Mononuclear cell (primary cell): ENCODE results near the gene IL17C. TPM values are rescaled to one million over a fixed set of nuclear protein-coding genes. Genes with fewer than 3 reads are reported as not detected.
"Not testable (repeated sequence)": the region's sequence is repeated elsewhere in the genome, so short reads cannot be mapped to it uniquely, and the experiment has no call there.

Experiments
- H3K27me3 ChIP-seq: 2 replicates; pipeline ENCODE4 v1.6.0; 2011; ENCODE audit warnings: low read length, control low read depth; ENCODE audit not compliant: insufficient read depth
- H3K4me1 ChIP-seq: 2 replicates; pipeline ENCODE4 v1.5.1; 2011; ENCODE audit warnings: mild to moderate bottlenecking, low read length, control low read depth; ENCODE audit not compliant: insufficient read depth
- H3K4me3 ChIP-seq: 2 replicates; pipeline ENCODE4 v1.5.1; 2011; ENCODE audit warnings: mild to moderate bottlenecking, low read length, moderate library complexity
- H3K9me3 ChIP-seq: 2 replicates; pipeline ENCODE4 v1.5.1; 2011; ENCODE audit warnings: low read depth, mild to moderate bottlenecking, control low read depth, low read length
- total RNA-seq: library from RNA; depleted of rRNA; stranded (reverse); fragments of >200 nt; gene quantifications from one replicate; pipeline ENCODE4 v1.2.3, GENCODE V29; 2012

The IL17C gene
- total RNA-seq, 1 donor, result 0.21 TPM

GRCh38 chr16:88669493-88669892 is 31.1 kb downstream of the IL17C start:
- not testable (repeated sequence) for H3K4me1 ChIP-seq, H3K4me3 ChIP-seq, H3K9me3 ChIP-seq, H3K27me3 ChIP-seq

- no peaks in the 10 kb centered on the region for H3K4me1 ChIP-seq
- H3K9me3 ChIP-seq, result no peaks in the 10 kb centered on the region
- H3K4me3 ChIP-seq, result no peak overlapping the region
- H3K27me3 ChIP-seq, result no peaks in the 10 kb centered on the region
Observed at GRCh38 chr16:88669980-88670379, 31.6 kb downstream of the IL17C start.

GRCh38 chr16:88671806-88672205 is 33.4 kb downstream of the IL17C start:
- Histone ChIP-seq H3K9me3 (no peaks in the 10 kb centered on the region), H3K27me3 (no peaks in the 10 kb centered on the region), H3K4me3 (no peak overlapping the region), H3K4me1 (no peaks in the 10 kb centered on the region)

- no peaks in the 10 kb centered on the region for H3K4me1 ChIP-seq
- no peaks in the 10 kb centered on the region for H3K9me3 ChIP-seq
- no peaks in the 10 kb centered on the region for H3K27me3 ChIP-seq
- H3K4me3 ChIP-seq, result no peak overlapping the region
Observed at GRCh38 chr16:88672776-88673175, 34.4 kb downstream of the IL17C start.

GRCh38 chr16:88673716-88674379 is 35.5 kb downstream of the IL17C start:
- Histone ChIP-seq H3K4me3 (no peak overlapping the region), H3K27me3 (no peaks in the 10 kb centered on the region)

GRCh38 chr16:88676502-88677242 is 38.3 kb downstream of the IL17C start:
- Histone ChIP-seq H3K4me1 (peaks cover 19% of the 10 kb centered on the region), H3K27me3 (no peaks in the 10 kb centered on the region), H3K4me3 (no peak overlapping the region), H3K9me3 (no peaks in the 10 kb centered on the region)

More at GRCh38 chr16:88673716-88674379, 35.5 kb downstream of the IL17C start:
- Histone ChIP-seq H3K9me3 (no peaks in the 10 kb centered on the region), H3K4me1 (no peaks in the 10 kb centered on the region)

- Histone ChIP-seq H3K27me3 (no peaks in the 10 kb centered on the region), H3K4me1 (peaks cover 30% of the 10 kb centered on the region), H3K9me3 (no peaks in the 10 kb centered on the region), H3K4me3 (no peak overlapping the region)
Observed at GRCh38 chr16:88677721-88678120, 39.3 kb downstream of the IL17C start.

- no peak overlapping the region for H3K4me3 ChIP-seq
- H3K4me1 ChIP-seq, result peaks cover 34% of the 10 kb centered on the region
- no peaks in the 10 kb centered on the region for H3K27me3 ChIP-seq
- H3K9me3 ChIP-seq, result no peaks in the 10 kb centered on the region
Observed at GRCh38 chr16:88678224-88678979, 40.0 kb downstream of the IL17C start.

- peaks cover 56% of the 10 kb centered on the region for H3K4me1 ChIP-seq
- no peaks in the 10 kb centered on the region for H3K27me3 ChIP-seq
- no peaks in the 10 kb centered on the region for H3K9me3 ChIP-seq
- no peak overlapping the region for H3K4me3 ChIP-seq
Observed at GRCh38 chr16:88680554-88681083, 42.2 kb downstream of the IL17C start.

- Histone ChIP-seq H3K9me3 (no peaks in the 10 kb centered on the region), H3K27me3 (no peaks in the 10 kb centered on the region), H3K4me1 (peaks cover 59% of the 10 kb centered on the region), H3K4me3 (no peak overlapping the region)
Observed at GRCh38 chr16:88681084-88681680, 42.8 kb downstream of the IL17C start.

- H3K9me3 ChIP-seq, result no peaks in the 10 kb centered on the region
- peaks cover 63% of the 10 kb centered on the region for H3K4me1 ChIP-seq
- H3K27me3 ChIP-seq, result no peaks in the 10 kb centered on the region
- H3K4me3 ChIP-seq, result no peak overlapping the region
Observed at GRCh38 chr16:88681709-88682451, 43.5 kb downstream of the IL17C start.

- peaks cover 67% of the 10 kb centered on the region for H3K4me1 ChIP-seq
- H3K27me3 ChIP-seq, result no peaks in the 10 kb centered on the region
- H3K9me3 ChIP-seq, result no peaks in the 10 kb centered on the region
- no peak overlapping the region for H3K4me3 ChIP-seq
Observed at GRCh38 chr16:88684569-88685155, 46.3 kb downstream of the IL17C start.

GRCh38 chr16:88685156-88686061 is 47.0 kb downstream of the IL17C start:
- H3K4me3 ChIP-seq, result peak overlapping the region; percentile 77
- peaks cover 60% of the 10 kb centered on the region for H3K4me1 ChIP-seq
- no peaks in the 10 kb centered on the region for H3K9me3 ChIP-seq
- no peaks in the 10 kb centered on the region for H3K27me3 ChIP-seq
